HG02588 (cell line): ENCODE measurements around the gene GAPDH.
"Not testable (repeated sequence)": the region's sequence is repeated elsewhere in the genome, so short reads cannot be mapped to it uniquely, and the experiment has no call there.

Source experiments
- ATAC-seq: cut with Tn5 transposase; IDR thresholded peaks from one replicate; pipeline ENCODE4 v1.9.1; 2021; ENCODE audit warnings: mild to moderate bottlenecking, moderate library complexity; ENCODE audit not compliant: unreplicated experiment

GAPDH gene

DNA sequence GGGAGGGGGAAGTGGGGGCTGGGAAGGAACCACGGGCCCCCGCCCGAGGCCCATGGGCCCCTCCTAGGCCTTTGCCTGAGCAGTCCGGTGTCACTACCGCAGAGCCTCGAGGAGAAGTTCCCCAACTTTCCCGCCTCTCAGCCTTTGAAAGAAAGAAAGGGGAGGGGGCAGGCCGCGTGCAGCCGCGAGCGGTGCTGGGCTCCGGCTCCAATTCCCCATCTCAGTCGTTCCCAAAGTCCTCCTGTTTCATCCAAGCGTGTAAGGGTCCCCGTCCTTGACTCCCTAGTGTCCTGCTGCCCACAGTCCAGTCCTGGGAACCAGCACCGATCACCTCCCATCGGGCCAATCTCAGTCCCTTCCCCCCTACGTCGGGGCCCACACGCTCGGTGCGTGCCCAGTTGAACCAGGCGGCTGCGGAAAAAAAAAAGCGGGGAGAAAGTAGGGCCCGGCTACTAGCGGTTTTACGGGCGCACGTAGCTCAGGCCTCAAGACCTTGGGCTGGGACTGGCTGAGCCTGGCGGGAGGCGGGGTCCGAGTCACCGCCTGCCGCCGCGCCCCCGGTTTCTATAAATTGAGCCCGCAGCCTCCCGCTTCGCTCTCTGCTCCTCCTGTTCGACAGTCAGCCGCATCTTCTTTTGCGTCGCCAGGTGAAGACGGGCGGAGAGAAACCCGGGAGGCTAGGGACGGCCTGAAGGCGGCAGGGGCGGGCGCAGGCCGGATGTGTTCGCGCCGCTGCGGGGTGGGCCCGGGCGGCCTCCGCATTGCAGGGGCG, at the start of gene GAPDH:
Gene GAPDH (plus strand): TSS at position 595 of the 772 bp plus-strand sequence. CDS start 316 bp downstream, outside the sequence.
- ATAC-seq, result peak; percentile 51

DNA sequence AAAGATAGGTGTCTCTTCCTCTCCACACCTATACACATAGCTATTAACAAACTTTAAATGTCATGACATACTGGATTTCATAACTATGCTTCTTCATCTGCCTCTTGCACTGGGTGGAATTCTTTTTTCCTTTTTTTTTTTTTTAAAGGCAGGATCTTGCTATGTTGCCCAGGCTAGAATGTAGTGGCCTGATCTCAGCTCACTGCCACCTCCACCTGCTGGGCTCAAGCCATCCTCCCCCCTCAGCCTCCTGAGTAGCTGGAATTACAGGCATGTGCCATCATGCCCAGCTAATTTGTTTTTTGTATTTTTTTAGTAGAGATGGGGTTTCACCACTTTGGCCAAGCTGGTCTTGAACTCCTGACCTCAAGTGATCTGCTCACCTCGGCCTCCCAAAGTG, 46.1 kb upstream of the GAPDH start:
- ATAC-seq, result no peak

GRCh38 chr12:6489449-6489848, 44.9 kb upstream of the GAPDH start:
- no peak for ATAC-seq

DNA sequence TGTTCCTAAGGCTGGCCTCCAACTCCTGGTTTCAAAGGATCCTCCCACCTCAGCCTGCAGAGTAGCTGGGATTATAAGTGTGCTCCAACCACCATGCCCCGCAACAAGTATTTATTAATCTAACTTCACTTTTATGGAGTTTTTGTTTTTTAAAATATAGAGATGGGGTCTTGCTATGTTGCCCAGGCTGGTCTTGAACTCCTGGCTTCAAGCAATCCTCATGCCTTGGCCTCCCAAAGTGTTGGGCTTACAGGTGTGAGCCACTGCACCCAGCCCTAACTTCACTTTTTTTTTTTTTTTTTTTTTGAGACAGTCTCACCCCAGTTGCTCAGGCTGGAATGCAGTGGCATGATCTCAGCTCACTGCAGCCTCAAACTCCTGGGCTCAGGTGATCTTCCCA, 43.6 kb upstream of the GAPDH start:
- not testable (repeated sequence) for ATAC-seq

DNA sequence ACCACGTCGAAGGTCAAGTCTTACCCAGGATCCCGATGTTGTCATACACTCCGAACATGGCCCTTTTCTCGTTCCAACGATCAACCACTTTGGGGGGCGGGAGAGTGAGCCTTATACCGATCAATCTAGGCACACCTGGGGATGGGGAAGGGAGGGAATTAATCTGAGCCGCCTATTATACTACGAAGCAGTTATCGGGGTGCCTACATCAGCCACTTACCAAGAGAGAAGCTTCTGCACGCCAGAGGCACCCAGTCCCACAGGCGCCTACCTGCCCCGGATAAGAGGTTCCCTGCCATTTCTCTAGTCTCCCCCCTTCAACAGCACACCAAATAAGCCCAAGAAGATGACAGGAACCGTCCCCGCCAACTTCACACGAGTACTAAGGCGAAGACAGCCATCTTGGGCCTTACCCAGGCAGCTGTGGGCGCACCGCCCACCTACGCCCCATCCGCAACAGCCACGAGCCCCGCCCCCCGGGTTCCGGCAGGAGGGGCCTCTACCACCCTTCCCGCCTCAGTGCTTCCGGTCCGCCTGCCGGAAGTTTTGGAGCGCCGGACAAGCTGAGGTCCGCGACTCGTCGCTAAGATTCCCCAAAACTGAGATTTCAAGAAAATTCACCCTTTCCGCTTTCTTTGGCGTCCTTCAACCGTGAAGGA, 41.4 kb upstream of the GAPDH start, which contains the start of gene MRPL51:
Gene MRPL51 (minus strand): TSS at position 425 of the 659 bp plus-strand sequence. CDS start 126 bp downstream, at position 299.
- ATAC-seq, result peak; percentile 65

DNA sequence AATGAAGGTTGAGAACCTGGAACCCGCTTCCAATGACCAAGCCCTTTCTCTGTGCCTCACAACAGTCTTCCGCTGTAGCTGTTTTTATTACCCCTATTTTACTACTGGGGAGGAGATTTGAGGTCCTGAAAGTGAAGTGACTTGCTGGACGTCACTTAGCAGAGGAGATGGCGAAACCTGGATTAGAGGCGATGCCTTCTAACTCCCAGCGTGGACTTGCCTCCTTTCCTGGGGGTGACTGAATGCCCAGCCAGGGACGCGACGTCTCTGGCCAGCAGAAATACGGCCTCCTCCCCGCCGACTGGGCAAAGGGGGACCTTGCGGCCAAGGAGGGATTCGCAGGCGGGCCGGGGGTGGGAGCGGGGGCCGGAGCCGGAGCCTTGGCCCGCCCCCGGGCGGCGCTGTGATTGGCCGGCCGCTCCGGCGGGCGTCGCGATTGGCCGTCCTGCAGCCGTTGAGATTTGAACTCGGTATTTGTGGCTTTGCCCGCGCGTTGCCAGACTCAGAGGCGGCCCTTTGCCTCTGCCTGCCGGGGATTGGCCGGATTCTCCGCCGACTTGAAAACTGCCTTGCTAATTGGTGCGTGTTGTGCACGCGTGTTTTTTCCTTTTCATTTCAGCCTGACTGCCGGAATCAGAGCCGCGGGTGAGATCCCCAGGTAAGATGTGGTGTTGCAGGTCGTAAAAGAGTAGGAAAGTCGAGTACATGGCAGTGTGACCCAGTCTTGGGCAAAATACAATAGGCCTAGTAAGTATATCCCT, 40.6 kb upstream of the GAPDH start, which contains the start of gene NCAPD2:
Gene NCAPD2 (plus strand): TSS at position 606 of the 761 bp plus-strand sequence. CDS start 997 bp downstream, outside the sequence.
- peak; percentile 84 for ATAC-seq

DNA sequence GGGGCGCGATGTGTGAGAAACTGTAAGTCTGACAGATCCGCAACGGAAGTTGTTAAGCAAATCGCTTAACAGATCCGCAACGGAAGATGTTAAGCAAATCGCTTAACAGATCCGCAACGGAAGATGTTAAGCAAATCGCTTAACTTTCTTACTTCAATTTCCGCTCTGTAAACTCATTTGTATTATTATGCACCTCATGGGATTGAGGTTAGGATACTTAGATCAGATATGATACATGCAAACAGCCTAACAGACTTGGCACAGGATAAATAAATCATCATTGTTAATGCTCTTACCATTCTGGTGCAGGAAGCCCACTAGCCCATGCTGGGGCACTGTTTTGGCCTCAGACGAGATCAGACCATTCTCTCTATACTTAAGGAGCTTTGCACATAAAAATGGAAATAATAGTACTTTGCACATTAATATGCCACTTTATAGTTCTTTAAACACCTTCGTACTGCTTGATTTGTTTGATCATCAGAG, 40.0 kb upstream of the GAPDH start:
- ATAC-seq, result no peak

- no peak for ATAC-seq
These were observed 39.3 kb upstream of the GAPDH start for GRCh38 chr12:6494968-6495367.

GRCh38 chr12:6497291-6497690, 37.0 kb upstream of the GAPDH start:
- ATAC-seq, result not testable (repeated sequence)

DNA sequence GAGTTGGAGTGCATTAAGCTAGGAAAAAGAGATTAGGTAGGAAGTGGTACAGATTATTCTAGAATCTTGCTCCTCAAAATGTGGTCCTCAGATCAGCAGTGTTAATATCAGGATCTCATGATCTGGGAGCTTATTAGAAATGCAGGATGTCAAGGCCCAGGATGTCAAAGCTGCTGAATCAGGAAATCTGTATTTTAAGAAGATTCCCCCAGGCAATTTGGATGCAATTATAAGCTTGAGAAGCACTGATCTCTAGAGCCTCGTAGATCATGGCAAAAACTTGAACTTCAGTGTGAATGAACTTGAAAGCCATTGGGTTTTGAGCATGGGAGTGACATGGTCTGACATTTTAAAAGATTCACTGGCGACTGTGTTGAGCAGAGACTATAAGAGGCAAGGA, 33.9 kb upstream of the GAPDH start:
- ATAC-seq, result no peak

GRCh38 chr12:6507102-6507998, 27.0 kb upstream of the GAPDH start:
- no peak for ATAC-seq

GRCh38 chr12:6508087-6508486, 26.2 kb upstream of the GAPDH start:
- ATAC-seq, result no peak

DNA sequence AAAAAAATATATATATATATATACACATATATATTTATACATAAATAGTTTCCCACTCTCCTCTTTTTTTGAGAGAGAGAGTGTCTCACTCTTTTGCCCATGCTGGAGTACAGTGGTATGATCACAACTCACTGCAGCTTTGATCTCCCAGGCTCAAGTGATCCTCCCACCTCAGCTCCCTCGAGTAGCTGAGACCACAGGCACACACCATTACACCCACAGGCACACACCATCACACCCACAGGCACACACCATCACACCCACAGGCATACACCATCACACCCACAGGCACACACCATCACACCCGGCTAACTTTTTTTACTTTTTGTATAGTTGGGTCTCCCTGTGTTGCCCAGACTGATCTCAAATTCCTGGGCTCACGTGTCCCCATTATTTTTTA, 14.1 kb upstream of the GAPDH start:
- no peak for ATAC-seq

- ATAC-seq, result no peak
These were observed 12.1 kb upstream of the GAPDH start for GRCh38 chr12:6522193-6522592.

- no peak for ATAC-seq
These were observed 10.6 kb upstream of the GAPDH start for GRCh38 chr12:6523708-6524107.

DNA sequence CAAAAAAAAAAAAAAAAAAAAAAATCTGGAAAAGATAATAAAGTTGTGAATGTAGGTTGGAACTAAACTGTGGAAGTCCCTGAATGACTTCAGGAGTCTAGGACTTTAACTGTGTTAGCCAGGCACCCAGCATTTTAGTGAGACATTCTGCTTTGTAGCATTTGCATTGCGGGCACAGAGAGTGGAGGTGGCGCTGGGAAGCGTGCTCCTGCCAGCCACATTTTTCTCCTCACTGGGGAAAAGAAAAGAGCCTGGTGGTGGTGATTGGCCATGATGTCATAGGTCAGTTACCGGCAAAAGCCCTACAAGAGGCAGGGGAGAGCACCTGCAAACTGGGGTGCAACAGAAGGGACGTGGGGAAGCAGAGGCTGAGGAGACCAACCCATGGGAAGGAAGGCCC, 9.7 kb upstream of the GAPDH start:
- ATAC-seq, result no peak

DNA sequence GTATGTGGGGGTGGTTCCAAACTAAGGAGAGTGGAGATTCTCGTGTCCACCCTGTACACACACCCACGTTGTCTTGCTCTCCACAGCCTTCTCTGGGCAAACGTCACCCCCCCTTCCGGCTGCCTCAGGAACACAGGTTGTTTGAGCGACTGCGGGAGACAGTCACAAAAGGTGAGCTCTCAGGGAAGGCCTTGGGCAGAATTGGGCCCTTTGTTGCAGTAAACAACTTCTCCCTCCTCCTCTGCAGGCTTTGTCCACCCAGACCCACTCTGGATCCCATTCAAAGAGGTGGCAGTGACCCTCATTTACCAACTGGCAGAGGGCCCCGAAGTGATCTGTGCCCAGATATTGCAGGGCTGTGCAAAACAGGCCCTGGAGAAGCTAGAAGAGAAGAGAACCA, 8.1 kb upstream of the GAPDH start:
- no peak for ATAC-seq

DNA sequence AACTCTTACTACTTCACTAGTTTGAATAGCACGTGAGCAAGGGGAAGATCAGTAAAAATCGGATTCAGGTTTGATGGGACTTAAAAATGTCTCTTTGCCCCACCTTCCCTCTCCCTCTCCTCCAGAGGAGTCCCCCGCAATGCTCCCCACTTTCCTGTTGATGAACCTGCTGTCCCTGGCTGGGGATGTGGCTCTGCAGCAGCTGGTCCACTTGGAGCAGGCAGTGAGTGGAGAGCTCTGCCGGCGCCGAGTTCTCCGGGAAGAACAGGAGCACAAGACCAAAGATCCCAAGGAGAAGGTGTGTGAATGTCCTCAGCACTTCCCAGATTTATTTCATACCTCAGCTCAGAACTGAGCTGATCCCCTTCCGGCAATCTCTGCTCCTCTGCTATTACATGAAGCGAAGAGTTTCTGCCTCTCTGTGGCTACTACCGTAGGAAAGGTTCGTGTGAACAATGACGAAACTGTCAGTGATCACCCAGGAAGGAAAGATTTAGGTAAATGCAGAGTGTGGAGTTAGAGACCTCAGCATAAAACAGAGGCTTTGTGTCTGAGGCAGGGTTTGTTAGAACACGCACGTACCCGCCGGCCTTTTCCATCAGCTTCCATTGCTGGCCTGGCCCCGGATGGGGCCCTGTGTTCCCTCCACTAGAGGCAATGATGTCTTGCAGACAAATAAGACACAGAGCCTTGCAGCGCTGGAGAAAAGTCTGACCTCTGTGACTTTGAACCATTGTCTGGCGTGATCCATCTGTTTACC, 7.4 kb upstream of the GAPDH start:
- ATAC-seq, result no peak

- ATAC-seq, result no peak
These were observed 6.6 kb upstream of the GAPDH start for GRCh38 chr12:6527711-6528110.
